ENCODE data around the gene CROCC2. TPM values are rescaled to one million over a fixed set of nuclear protein-coding genes. Genes with fewer than 3 reads are reported as not detected.

Gene CROCC2
- total and polyA plus RNA-seq, 2 of the 13 experiments (the other 11 are each of a cell fraction or from before 2014, with no cell fraction given) = not detected

DNA sequence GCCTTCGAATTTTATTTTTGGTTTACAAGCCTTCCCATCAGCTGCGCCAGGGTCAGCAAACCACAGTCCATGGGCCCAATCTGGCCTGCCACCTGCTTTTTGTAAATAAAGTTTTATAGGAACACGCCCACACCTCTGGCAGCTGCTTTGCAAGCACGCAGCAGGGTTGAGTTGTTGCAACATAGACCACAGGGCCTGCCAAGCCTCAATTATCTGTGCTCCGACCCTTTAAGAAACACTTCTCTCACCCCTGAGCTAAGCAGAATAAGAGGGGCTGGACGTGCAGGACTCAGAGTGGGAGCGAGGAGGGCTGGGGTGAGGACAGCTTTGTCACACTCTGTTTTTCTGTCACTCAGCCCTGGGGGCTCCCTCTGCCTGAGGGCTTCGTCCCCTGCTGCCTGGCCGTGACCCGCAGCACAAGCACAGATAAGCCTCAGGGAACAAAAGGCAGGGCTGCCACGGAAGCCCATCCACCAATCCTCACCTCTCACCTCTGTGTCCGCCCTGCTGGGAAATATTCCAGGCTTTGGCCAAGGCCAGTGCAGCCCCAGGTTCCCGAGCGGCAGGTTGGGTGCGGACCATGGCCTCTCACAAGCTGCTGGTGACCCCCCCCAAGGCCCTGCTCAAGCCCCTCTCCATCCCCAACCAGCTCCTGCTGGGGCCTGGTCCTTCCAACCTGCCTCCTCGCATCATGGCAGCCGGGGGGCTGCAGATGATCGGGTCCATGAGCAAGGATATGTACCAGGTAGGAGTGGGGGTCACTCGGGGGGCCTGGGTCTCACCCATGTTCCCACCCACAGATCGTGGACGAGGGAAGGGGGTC lies 37.6 kb upstream of the CROCC2 start, which contains the start of gene AGXT (continued):
- TF ChIP-seq, protein P1, sequence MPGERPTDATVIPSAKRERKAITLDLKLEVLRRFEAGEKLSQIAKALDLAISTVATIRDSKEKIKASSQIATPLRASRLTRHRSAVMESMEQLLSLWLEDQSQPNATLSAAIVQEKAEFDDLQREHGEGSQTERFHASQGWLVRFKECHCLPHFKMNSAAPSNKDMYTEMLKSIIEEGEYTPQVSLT (CRISPR knock-in tag; IDR thresholded peaks at IDR 0.05; ENCODE audit: borderline replicate concordance, low read depth) = no peak
- peak; percentile 89; the same call in 1 of the 2 replicates for TF ChIP-seq ZNF451 (CRISPR knock-in tag; IDR thresholded peaks at IDR 0.05)
- TF ChIP-seq FOXO1 (CRISPR knock-in tag; IDR thresholded peaks at IDR 0.05) = no peak; the same call in 1 of the 2 replicates
- peak; percentile 76; the same call in 1 of the 2 replicates for TF ChIP-seq ESRRA (CRISPR knock-in tag; IDR thresholded peaks at IDR 0.05; ENCODE audit: low read depth)
- TF ChIP-seq MTA3 (CRISPR knock-in tag; IDR thresholded peaks at IDR 0.05) = no peak
- no peak for TF ChIP-seq MAF1 (CRISPR knock-in tag; IDR thresholded peaks at IDR 0.05; ENCODE audit: borderline replicate concordance)
- TF ChIP-seq, protein P2, sequence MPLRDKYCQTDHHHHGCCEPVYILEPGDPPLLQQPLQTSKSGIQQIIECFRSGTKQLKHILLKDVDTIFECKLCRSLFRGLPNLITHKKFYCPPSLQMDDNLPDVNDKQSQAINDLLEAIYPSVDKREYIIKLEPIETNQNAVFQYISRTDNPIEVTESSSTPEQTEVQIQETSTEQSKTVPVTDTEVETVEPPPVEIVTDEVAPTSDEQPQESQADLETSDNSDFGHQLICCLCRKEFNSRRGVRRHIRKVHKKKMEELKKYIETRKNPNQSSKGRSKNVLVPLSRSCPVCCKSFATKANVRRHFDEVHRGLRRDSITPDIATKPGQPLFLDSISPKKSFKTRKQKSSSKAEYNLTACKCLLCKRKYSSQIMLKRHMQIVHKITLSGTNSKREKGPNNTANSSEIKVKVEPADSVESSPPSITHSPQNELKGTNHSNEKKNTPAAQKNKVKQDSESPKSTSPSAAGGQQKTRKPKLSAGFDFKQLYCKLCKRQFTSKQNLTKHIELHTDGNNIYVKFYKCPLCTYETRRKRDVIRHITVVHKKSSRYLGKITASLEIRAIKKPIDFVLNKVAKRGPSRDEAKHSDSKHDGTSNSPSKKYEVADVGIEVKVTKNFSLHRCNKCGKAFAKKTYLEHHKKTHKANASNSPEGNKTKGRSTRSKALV (CRISPR knock-in tag; IDR thresholded peaks at IDR 0.05) = no peak
- TF ChIP-seq, protein P3, sequence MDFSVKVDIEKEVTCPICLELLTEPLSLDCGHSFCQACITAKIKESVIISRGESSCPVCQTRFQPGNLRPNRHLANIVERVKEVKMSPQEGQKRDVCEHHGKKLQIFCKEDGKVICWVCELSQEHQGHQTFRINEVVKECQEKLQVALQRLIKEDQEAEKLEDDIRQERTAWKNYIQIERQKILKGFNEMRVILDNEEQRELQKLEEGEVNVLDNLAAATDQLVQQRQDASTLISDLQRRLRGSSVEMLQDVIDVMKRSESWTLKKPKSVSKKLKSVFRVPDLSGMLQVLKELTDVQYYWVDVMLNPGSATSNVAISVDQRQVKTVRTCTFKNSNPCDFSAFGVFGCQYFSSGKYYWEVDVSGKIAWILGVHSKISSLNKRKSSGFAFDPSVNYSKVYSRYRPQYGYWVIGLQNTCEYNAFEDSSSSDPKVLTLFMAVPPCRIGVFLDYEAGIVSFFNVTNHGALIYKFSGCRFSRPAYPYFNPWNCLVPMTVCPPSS (IDR thresholded peaks at IDR 0.05) = no peak
- TF ChIP-seq ADNP (CRISPR knock-in tag; IDR thresholded peaks at IDR 0.05) = no peak
- 0 out of 2 replicates have a peak, but pooled peaks have one; percentile 67 for TF ChIP-seq IRX3 (CRISPR knock-in tag; IDR thresholded peaks at IDR 0.05; ENCODE audit: borderline replicate concordance, low read depth)
- TF ChIP-seq ZNF737 (CRISPR knock-in tag; IDR thresholded peaks at IDR 0.05; ENCODE audit: borderline replicate concordance) = no peak
- TF ChIP-seq NR3C1 (CRISPR knock-in tag; IDR thresholded peaks at IDR 0.05) = no peak
- peak; percentile 52; the same call in 1 of the 2 replicates for TF ChIP-seq RBFOX2 (IDR thresholded peaks at IDR 0.05; ENCODE audit: low read depth, low read length)
- TF ChIP-seq PRMT3 (CRISPR knock-in tag; IDR thresholded peaks at IDR 0.05; ENCODE audit: borderline replicate concordance, low read depth) = no peak
- no peak for TF ChIP-seq ZNF260 (CRISPR knock-in tag; IDR thresholded peaks at IDR 0.05; ENCODE audit: borderline replicate concordance, low read depth)
- TF ChIP-seq, protein P4, sequence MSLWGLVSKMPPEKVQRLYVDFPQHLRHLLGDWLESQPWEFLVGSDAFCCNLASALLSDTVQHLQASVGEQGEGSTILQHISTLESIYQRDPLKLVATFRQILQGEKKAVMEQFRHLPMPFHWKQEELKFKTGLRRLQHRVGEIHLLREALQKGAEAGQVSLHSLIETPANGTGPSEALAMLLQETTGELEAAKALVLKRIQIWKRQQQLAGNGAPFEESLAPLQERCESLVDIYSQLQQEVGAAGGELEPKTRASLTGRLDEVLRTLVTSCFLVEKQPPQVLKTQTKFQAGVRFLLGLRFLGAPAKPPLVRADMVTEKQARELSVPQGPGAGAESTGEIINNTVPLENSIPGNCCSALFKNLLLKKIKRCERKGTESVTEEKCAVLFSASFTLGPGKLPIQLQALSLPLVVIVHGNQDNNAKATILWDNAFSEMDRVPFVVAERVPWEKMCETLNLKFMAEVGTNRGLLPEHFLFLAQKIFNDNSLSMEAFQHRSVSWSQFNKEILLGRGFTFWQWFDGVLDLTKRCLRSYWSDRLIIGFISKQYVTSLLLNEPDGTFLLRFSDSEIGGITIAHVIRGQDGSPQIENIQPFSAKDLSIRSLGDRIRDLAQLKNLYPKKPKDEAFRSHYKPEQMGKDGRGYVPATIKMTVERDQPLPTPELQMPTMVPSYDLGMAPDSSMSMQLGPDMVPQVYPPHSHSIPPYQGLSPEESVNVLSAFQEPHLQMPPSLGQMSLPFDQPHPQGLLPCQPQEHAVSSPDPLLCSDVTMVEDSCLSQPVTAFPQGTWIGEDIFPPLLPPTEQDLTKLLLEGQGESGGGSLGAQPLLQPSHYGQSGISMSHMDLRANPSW (CRISPR knock-in tag; IDR thresholded peaks at IDR 0.05; ENCODE audit: borderline replicate concordance) = peak; percentile 87; the same call in 1 of the 2 replicates
- no peak for TF ChIP-seq ZNF468 (CRISPR knock-in tag; IDR thresholded peaks at IDR 0.05)
- TF ChIP-seq, protein P5, sequence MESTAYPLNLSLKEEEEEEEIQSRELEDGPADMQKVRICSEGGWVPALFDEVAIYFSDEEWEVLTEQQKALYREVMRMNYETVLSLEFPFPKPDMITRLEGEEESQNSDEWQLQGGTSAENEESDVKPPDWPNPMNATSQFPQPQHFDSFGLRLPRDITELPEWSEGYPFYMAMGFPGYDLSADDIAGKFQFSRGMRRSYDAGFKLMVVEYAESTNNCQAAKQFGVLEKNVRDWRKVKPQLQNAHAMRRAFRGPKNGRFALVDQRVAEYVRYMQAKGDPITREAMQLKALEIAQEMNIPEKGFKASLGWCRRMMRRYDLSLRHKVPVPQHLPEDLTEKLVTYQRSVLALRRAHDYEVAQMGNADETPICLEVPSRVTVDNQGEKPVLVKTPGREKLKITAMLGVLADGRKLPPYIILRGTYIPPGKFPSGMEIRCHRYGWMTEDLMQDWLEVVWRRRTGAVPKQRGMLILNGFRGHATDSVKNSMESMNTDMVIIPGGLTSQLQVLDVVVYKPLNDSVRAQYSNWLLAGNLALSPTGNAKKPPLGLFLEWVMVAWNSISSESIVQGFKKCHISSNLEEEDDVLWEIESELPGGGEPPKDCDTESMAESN (CRISPR knock-in tag; conservative IDR thresholded peaks at IDR 0.05) = peak; percentile 89
- TF ChIP-seq ATM (IDR thresholded peaks at IDR 0.05; ENCODE audit: borderline replicate concordance) = no peak
- peak; percentile 62; the same call in 1 of the 2 replicates for TF ChIP-seq BCL6 (CRISPR knock-in tag; IDR thresholded peaks at IDR 0.05)
- TF ChIP-seq RXRB (CRISPR knock-in tag; IDR thresholded peaks at IDR 0.05; ENCODE audit: borderline replicate concordance) = peak; percentile 92

All from HepG2 (cell line).